Left colon (tissue), 2 donors: ENCODE data around the gene RASGEF1B. TPM values are rescaled to one million over a fixed set of nuclear protein-coding genes. Genes with fewer than 3 reads are reported as not detected.

Experiments
- ATAC-seq: fragments of 200-7000 bp; cut with Tn5 transposase; one replicate; pipeline ENCODE4 v1.9.1; 2020; ENCODE audit warnings: mild to moderate bottlenecking, moderate library complexity
- DNase-seq, 2 donors: peaks; one replicate each; pipeline ENCODE4 v3.0.0-alpha.2; 2020
- intact Hi-C, 2 donors: fragments of 100-400 bp; cut with DNase I in 1 of 2; cut with micrococcal nuclease in 1 of 2; formaldehyde crosslinking; loops; one replicate each; pipeline versions ENCODE4 v1.11.2 to v1.14.0; 2022; cut with DNase I, micrococcal nuclease
- total RNA-seq, 2 donors: library from RNA; stranded (reverse); fragmentation: NEBNext Ultra II Directional; extraction: Animal tissue kit (Norgen Biotek cat#: 25700); gene quantifications; one replicate each; pipeline ENCODE4 v1.2.1, GENCODE V29; 2021
- donor health status: DM: no; HTN: no; CAD: no.
- donor health status: DM: yes; HTN: yes; CAD: no.

The RASGEF1B gene
- total RNA-seq, 2 donors from 2014 or later, result 13.5 to 24.1 TPM

- intact Hi-C loops, result no loop called here
- DNase-seq (no peak), ATAC-seq (no peak)
Observed at GRCh38 chr4:81447566-81448229, 24.0 kb downstream of the RASGEF1B start.

DNA sequence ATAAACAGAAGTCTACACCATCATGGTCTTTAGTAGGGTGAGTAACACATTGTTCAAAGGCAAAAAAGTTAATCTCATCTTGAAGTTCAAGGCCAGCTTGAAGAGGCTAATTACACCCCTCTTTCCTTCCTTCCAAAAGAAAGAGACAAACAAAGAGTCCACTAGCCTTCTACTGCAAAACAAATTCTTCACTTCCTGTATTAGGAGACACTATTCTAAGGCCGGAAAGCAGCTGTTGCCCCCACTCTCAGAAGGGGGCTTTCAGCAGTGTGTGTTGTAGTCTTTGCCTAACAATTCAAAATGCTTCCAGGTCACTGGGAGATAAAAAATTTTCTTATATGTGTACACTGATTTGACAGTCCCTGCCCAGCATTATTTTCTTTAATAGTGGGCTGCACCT is 25.1 kb downstream of the RASGEF1B start:
- ATAC-seq, result no peak
- DNase-seq, result no peak
- intact Hi-C loops, result no loop called here

DNA sequence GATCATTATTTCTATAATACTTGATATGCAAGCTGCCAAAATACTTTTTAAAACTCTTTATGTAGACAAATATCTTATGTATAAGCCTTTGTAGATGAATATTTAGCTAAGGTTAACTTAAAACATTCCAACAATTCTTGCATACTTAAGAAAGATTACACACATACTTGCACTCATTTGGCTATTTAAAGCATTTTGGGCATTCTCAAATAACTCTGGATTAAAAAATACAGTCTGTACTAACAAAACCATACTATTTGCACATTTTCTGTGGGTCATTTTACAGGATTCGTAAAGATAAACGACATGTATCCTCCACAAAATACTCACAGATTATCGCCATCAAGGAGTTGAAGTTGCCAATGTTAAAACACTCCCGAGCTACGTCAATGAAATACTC is 26.5 kb downstream of the RASGEF1B start:
- ATAC-seq (no peak), DNase-seq (no peak)
- intact Hi-C loops, result no loop called here

- ATAC-seq (no peak), DNase-seq (no peak)
- intact Hi-C loops, result no loop called here
Observed at GRCh38 chr4:81442484-81443085, 29.1 kb downstream of the RASGEF1B start.

DNA sequence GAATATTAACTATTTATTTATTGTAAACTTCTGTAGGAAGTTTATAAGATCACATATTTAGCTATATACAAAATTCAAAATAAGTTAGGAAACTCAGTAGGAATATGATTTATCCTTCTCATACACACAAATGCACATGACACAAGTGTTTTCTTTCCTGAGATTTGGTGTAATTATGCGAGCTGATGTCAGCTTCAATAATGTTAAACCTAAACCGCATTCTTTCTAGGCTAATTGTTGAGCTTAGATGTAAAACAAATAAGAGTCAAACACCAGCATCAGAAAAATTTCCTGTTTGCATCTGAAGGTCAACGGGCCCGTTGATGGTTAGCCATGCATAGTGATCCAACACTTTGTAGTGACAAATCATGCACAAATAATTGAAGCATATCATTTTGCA is 30.8 kb downstream of the RASGEF1B start:
- DNase-seq (no peak), ATAC-seq (no peak)
- intact Hi-C loops, result no loop called here

GRCh38 chr4:81436941-81437574 is 34.6 kb downstream of the RASGEF1B start:
- ATAC-seq, result peak; percentile 98
- no peak for DNase-seq
- intact Hi-C loops, result no loop called here

DNA sequence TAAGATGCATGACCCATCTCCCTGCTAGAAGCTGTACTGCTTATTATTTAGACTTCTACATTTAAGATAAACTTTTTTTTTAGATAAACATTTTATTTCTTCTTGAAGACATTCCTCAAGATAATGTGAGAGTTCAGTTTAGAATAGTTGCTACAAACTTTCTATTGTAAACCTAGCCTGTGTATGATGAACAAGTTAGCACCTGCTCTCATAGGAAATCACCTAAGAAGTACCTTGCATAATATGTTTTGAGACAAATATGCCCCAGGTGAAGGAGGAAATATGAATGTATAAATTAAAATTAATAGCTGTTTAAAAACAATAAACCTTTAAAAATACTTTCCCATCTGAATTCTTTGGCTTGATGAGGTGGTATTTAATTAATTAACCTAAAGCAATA is 35.6 kb downstream of the RASGEF1B start:
- ATAC-seq (no peak), DNase-seq (no peak)
- intact Hi-C loops, result no loop called here

DNA sequence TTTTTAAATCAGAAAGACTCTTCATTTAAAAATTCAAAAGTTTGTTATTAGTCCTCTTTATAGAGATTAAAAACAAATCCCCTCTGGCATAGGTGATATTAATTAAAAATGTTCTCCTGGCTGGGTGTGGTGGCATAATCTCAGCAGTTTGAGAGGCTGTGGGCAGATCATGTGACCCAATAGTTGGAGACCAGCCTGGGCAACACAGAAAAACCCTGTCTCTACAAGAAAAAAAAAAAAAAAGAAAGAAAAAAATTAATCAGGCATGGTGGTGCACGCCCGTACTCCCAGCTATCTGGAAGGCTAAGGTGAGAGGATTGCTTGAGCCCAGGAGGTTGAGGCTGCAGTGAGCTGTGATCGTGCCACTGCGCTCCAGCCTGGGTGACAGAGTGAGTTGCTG is 38.9 kb downstream of the RASGEF1B start:
- DNase-seq (no peak), ATAC-seq (no peak)
- intact Hi-C loops, result no loop called here

DNA sequence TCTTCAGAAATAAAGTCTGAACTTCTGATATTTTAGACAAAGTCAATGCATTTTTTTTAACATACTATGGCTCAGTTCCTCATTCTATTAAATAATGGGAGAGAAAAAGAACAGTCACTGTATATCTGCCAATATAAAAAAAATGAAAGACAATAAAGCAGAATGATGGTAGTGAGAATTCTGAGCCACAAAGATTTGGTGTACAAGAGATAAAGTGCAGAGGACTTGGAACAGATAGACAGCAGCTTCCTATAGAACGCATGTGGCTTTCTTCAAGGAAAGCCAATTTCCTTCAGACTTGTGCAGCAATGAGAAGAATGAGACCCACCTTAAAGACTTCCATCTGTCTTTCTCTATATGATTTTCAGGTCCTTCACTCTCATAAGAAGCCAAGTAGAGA is 39.7 kb downstream of the RASGEF1B start:
- ATAC-seq, result no peak
- DNase-seq, result no peak
- intact Hi-C loops, result no loop called here

DNA sequence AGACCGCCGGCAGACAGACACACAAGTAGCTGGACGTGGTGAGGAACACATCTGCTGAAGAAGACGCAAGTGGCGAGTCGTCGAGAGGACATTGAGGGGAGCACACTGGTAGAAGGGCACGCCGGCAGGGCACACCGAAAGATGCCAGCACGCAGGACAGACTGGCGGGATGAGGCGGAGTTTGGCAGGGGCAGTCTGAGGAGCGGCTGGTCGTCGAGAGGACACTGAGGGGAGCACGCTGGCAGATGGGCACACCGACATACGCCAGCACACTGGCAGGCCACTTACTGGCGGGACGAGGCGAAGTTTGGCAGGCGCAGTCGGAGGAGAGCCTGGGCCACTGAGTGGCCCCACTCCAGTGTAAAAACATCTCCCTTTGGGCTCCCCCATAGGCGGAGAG is 42.1 kb downstream of the RASGEF1B start:
- no peak for DNase-seq
- ATAC-seq, result no peak
- intact Hi-C loops, result no loop called here

DNA sequence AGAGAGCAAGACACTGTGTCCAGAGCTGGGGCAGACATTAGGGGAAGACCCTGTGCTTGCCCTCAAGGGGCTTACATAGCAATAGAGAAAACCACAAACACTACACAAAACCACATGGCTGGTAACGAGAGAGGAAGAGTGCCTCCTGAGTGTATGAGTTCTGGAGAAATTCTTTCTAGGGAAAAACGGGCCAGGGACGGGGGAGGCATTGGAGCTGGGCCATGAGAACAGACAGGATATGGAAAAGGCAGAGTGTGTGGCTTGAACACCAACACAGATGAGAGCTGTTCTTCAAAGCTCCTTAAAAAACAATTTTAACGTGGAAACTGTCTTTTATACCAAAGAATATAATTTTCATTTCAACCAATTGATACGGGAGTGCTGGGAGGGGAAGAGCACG is 42.7 kb downstream of the RASGEF1B start:
- intact Hi-C loops, result no loop called here
- no peak for DNase-seq
- no peak for ATAC-seq

GRCh38 chr4:81428002-81428401 is 43.7 kb downstream of the RASGEF1B start:
- DNase-seq, result no peak
- ATAC-seq, result no peak
- intact Hi-C loops, result no loop called here

DNA sequence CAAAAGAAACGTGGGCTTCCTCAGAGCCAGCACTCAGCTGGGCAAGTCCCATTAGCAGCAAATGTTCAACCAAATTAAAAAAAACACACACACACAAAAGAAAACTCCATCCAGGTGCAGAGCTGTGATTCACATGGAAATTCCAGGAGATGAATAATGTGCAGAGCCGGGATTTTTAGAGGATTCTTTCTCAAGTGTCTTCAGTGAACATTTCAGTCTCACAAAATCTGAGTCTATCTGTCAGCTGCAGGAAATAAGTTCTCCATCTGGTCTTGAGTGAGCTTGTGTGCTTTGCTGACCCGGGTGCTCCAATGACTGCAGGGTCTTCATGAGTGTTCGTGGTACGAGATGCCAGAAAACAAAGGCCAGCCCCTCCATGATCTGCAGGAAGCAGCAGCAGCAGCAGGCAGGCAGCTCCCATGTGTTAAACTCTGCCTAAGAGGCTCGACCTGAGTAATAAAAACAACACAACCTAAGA is 44.3 kb downstream of the RASGEF1B start:
- DNase-seq (no peak), ATAC-seq (no peak)
- intact Hi-C loops, result no loop called here

- no peak for DNase-seq
- no peak for ATAC-seq
- intact Hi-C loops, result no loop called here
Observed at GRCh38 chr4:81426770-81427289, 44.9 kb downstream of the RASGEF1B start.

DNA sequence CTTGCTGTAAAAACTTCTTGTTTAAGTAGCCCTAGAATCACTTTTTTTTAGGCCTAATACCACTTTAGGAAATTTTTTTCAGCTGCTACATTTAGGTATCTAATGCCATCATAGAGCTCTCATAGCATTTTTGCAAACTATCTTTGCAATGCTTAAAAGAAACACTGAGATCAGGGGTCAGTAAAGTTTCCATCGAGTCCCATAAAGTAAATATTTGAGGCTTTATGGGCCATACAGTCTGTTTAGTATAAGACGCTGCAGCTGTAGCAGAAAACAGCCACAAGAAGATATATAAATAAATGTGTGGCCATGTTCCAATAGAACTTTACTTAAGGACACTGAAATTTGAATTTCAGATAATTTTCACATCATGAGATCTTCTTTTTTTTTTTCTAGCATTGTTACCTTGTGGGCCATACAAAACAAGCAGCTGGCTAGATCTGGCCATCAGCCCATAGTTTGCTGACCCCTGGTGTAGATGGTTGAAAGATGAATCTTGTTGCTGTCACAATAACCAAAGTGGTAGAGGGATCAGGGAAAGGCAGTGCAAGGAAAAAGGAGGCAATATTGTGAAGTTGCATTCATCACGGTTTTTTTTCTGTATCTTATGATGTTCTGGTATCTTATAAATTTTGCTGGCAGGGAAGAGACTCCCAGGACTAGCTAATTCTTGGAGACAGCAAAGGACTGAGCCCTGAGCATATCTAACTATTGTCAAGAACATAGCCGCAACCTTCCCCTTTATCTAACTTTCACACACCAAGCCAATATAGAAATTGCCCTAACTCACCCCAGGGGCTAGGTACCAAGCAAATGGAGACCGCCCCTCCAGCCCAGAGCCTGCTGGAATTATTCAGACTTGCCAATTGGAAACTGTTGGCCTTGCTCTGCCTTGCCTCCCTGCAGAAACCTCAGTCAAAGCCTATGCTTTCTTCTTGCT is 46.6 kb downstream of the RASGEF1B start:
- ATAC-seq (no peak), DNase-seq (no peak)
- intact Hi-C loops, result no loop called here

DNA sequence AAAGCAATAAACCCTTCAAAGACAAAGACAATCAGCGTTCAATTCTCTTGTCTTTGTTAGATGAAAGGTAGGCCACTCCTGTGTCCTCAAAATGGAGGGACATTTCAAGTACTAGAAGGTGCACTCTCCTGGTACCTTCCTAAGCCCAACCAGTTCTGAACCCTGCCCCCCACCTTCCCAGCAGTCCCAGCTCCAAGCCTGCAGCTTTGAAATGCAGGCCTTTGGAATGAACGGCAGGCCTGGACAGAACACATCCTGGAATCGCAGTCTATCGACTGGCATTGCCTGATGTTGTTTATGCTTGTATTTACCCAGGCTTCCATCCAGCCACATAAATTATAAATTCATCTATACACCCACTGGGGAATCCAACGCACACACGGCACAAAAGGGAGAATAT is 47.4 kb downstream of the RASGEF1B start:
- no peak for ATAC-seq
- DNase-seq, result no peak
- intact Hi-C loops, result no loop called here

DNA sequence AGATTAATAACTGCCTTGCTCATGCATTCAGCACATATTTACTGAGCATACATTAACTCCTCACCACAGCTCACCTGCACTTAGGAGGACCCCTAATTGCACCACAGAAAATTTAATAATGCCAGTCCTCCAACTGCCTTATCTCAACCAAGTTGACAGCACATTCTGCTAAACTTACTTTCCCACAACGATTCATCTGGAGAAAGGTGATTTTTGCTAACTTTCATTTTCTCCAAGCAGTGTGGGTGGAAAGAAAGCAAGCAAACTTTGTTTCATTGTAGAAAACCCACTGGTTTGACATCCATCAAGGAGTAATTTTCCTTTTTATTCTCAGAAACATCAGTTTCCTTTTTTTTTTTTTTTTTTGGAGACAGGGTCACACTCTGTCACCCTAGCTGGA is 49.1 kb downstream of the RASGEF1B start:
- no peak for DNase-seq
- ATAC-seq, result no peak
- intact Hi-C loops, result no loop called here

- DNase-seq, result peak; percentile 32 to 69
- peak; percentile 94 for ATAC-seq
- intact Hi-C loops, result no loop called here
Observed at GRCh38 chr4:81421346-81422218, 50.1 kb downstream of the RASGEF1B start.
